Measurements from ENCODE around the gene DOK4.

DOK4 gene

GRCh38 chr16:57485916-57486857 is at the start of gene DOK4:
Gene DOK4, minus strand, starts transcription at chr16:57486493. Its CDS starts 6,986 bp downstream, at chr16:57479507.
- peak; percentile 72 to 82 for DNase-seq

- peak; percentile 95 to 96 for DNase-seq
These were observed 49.5 kb upstream of the DOK4 start for GRCh38 chr16:57535680-57536305.

- peak in 1 of 2 donors; percentile 10 for DNase-seq
These were observed 48.8 kb upstream of the DOK4 start for GRCh38 chr16:57534881-57535658.

GRCh38 chr16:57534337-57534880 is 48.1 kb upstream of the DOK4 start:
- peak in 1 of 2 donors; percentile 10 for DNase-seq

GRCh38 chr16:57533431-57534336 is 47.4 kb upstream of the DOK4 start:
- DNase-seq = peak; percentile 17 to 46

- DNase-seq = peak in 1 of 2 donors; percentile 9
These were observed 46.0 kb upstream of the DOK4 start for GRCh38 chr16:57532266-57532625.

- DNase-seq = no peak
These were observed 45.5 kb upstream of the DOK4 start for GRCh38 chr16:57531635-57532265.

GRCh38 chr16:57531253-57531575 is 44.9 kb upstream of the DOK4 start:
- no peak for DNase-seq

GRCh38 chr16:57530522-57531252 is 44.4 kb upstream of the DOK4 start:
- DNase-seq = no peak

GRCh38 chr16:57530104-57530521 is 43.8 kb upstream of the DOK4 start:
- peak; percentile 74 to 75 for DNase-seq

- no peak for DNase-seq
These were observed 43.3 kb upstream of the DOK4 start for GRCh38 chr16:57529391-57530103.

- no peak for DNase-seq
These were observed 42.5 kb upstream of the DOK4 start for GRCh38 chr16:57528499-57529390.

- DNase-seq = no peak
These were observed 41.5 kb upstream of the DOK4 start for GRCh38 chr16:57527610-57528360.

- DNase-seq = no peak
These were observed 40.7 kb upstream of the DOK4 start for GRCh38 chr16:57527027-57527426.

GRCh38 chr16:57526498-57526897 is 40.2 kb upstream of the DOK4 start:
- DNase-seq = no peak

GRCh38 chr16:57525761-57526160 is 39.5 kb upstream of the DOK4 start:
- no peak for DNase-seq

GRCh38 chr16:57522960-57523359 is 36.7 kb upstream of the DOK4 start:
- DNase-seq = no peak

- DNase-seq = peak; percentile 77 to 79
These were observed 33.6 kb upstream of the DOK4 start for GRCh38 chr16:57519796-57520360.

Data from CD4-positive, alpha-beta T cell treated with Interleukin-4 for 1 hour (primary cell).